Measurements from ENCODE around the gene CEP57L1.

The CEP57L1 gene

DNA sequence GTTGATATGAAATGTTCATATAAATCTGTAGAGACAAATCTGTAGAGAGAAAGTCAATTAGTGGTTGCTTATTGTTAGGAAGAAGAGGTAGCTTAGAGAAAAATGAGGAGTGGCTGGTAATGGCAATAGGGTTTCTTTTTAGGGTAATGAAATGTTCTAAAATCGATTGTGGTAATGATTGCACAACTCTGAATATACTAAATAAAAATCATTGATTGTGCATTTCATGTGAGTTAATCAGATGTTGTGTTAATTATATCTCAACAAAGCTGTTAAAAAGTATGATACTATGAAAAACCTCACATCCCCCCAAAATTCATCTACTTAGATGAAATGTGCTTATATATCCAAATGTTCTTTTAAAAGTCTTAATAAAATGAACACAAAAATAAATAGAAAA is 84.2 kb downstream of the CEP57L1 start:
- TF ChIP-seq, protein P1, sequence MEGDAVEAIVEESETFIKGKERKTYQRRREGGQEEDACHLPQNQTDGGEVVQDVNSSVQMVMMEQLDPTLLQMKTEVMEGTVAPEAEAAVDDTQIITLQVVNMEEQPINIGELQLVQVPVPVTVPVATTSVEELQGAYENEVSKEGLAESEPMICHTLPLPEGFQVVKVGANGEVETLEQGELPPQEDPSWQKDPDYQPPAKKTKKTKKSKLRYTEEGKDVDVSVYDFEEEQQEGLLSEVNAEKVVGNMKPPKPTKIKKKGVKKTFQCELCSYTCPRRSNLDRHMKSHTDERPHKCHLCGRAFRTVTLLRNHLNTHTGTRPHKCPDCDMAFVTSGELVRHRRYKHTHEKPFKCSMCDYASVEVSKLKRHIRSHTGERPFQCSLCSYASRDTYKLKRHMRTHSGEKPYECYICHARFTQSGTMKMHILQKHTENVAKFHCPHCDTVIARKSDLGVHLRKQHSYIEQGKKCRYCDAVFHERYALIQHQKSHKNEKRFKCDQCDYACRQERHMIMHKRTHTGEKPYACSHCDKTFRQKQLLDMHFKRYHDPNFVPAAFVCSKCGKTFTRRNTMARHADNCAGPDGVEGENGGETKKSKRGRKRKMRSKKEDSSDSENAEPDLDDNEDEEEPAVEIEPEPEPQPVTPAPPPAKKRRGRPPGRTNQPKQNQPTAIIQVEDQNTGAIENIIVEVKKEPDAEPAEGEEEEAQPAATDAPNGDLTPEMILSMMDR (IDR thresholded peaks at IDR 0.05; ENCODE audit: low read depth, low read length, missing control alignments) = no peak
- no peak overlapping the region for H3K4me3 ChIP-seq (ENCODE audit: low read depth, low read length)
- no peak for DNase-seq (ENCODE audit: low read depth)
- in situ Hi-C loops (cut with HindIII; ENCODE audit: low sequenced_read_pairs) = no loop called here

DNA sequence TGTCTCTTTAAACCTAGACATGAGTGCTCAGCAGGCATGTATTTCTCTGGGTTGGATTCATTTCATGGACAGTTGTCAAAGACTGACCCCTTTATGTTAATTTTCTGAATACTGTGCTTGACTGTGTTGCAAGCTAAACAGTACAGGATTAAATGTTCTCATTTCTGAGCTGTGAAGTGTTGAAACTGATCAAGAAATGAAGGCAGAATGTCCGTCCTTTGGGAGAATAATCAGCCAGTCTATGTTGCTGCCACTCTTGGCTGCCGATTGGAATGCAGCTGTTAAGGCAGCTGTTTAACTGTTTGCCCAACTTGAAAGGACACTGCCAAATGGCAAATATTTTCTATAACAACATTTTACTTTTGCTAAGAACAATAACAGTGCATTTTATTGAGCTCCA is 87.3 kb downstream of the CEP57L1 start:
- TF ChIP-seq, protein P1 (IDR thresholded peaks at IDR 0.05; ENCODE audit: low read depth, low read length, missing control alignments) = no peak
- DNase-seq (ENCODE audit: low read depth) = no peak
- H3K4me3 ChIP-seq (ENCODE audit: low read depth, low read length) = no peak overlapping the region
- in situ Hi-C loops (cut with HindIII; ENCODE audit: low sequenced_read_pairs) = no loop called here

DNA sequence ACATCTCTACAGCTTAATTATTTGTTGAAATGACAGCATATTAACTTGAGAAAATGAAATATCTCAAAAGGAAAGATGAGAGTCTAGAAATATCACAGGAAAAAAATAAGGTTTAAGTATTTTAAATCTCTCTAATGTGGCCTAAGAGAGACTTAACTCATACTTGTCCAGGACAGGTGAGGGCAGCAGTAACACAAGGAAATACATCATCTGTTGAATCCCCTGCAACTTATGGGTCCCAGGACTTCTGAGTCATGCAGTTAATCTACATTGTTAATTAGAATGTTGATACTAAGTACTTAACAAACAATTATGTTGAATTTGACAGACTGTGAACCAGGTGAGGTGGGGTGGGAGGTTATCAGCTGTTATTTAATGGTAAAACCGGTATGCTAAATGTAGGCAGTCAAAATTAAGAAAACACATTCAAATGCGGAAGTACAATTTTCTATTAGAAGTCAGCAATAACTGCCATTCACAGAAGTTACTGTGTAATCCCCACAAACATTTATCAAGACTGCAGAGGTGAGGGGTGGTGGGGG is 87.9 kb downstream of the CEP57L1 start:
- no peak overlapping the region for H3K4me3 ChIP-seq (ENCODE audit: low read depth, low read length)
- no peak for DNase-seq (ENCODE audit: low read depth)
- in situ Hi-C loops (cut with HindIII; ENCODE audit: low sequenced_read_pairs) = no loop called here
- TF ChIP-seq, protein P1 (IDR thresholded peaks at IDR 0.05; ENCODE audit: low read depth, low read length, missing control alignments) = no peak

DNA sequence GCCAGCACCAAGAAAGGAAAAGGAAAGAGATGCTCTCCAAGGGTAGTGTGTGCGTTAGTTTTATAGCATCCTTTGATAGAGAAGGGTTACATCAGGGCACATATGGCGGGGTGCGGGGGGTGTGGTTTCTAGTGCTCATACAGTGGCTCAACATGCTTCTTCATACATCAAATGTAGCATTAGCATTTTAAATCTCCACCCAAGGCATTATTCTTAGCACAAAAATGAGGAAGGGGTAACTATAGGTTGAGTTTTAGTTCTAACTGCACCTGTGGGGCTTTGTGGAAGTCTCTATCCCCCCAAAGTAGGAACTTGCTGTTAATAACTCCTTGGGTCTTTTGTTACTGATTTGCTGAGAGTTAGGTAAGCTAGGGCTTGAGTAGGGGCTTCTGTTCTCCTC is 89.3 kb downstream of the CEP57L1 start:
- in situ Hi-C loops (cut with HindIII; ENCODE audit: low sequenced_read_pairs) = no loop called here
- H3K4me3 ChIP-seq (ENCODE audit: low read depth, low read length) = no peak overlapping the region
- no peak for DNase-seq (ENCODE audit: low read depth)
- TF ChIP-seq, protein P1 (IDR thresholded peaks at IDR 0.05; ENCODE audit: low read depth, low read length, missing control alignments) = no peak

DNA sequence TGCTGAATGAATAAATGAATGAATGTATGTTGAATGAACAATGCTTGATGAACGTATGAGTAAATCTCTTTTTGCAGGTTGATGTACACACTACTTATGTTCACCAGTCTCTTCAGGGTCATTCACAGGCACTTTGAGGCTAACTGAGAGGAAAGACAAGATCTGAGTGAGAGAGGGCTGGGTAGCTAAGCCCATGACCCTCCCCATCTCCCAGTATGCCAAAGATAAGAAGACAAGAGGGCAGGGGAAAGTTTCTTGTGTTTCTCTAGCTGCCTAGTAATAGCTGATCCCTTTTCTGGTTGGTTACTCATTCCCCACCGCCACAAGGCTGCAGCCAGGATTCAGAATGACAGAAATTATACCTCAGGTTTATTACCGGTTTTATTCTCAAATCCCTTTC is 90.7 kb downstream of the CEP57L1 start:
- TF ChIP-seq, protein P1 (IDR thresholded peaks at IDR 0.05; ENCODE audit: low read depth, low read length, missing control alignments) = no peak
- no peak for DNase-seq (ENCODE audit: low read depth)
- in situ Hi-C loops (cut with HindIII; ENCODE audit: low sequenced_read_pairs) = no loop called here
- no peak overlapping the region for H3K4me3 ChIP-seq (ENCODE audit: low read depth, low read length)

DNA sequence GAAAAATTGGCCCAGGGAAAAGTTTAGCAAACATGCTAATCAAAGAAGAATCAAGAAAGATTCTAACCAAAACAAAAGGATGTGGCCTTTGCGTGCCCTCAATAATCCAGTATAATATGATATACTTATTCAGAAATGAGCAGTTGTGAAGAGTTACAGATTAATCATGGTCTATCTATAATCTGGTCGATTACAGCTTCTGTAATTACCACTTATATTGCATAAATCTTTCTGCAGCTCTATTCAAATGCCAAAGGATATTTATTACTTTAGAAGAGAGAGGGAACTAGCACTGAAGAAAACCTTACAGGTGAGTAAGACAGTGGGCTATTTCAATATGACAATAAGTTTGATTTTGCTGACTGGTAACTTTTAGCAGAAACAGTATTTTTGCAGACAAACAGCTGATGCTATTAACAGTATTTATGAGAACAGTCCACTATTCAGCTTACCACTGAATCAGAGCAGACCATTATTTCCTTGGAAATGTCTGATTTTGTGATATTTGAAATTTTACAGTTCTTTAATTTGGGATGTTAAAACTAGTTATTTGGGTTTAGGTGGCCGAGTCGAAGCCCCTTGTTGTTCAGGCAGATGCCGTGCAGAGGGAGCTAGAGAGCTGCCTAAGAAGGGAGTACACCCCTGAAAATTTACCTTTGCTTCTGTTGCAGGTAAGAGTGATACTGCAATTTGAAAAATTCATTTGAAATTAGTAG is 92.2 kb downstream of the CEP57L1 start:
- DNase-seq (ENCODE audit: low read depth) = peak; percentile 12
- no peak overlapping the region for H3K4me3 ChIP-seq (ENCODE audit: low read depth, low read length)
- TF ChIP-seq, protein P1 (IDR thresholded peaks at IDR 0.05; ENCODE audit: low read depth, low read length, missing control alignments) = peak; percentile 97
- in situ Hi-C loops (cut with HindIII; ENCODE audit: low sequenced_read_pairs) = no loop called here

Measured in astrocyte of the cerebellum (primary cell).